Thoracic aorta (tissue), 2 donors: Measurements from ENCODE around the gene PCDHGB5. TPM values are rescaled to one million over a fixed set of nuclear protein-coding genes. Genes with fewer than 3 reads are reported as not detected.
A peak's percentile ranks its signal among the peaks of the same experiment; 100 is the strongest.
"Not testable (repeated sequence)": the region's sequence is repeated elsewhere in the genome, so short reads cannot be mapped to it uniquely, and the experiment has no call there.

Experiments used
- ATAC-seq: fragments of 150-250 bp; one replicate; pipeline ENCODE4 v1.8.0; 2017; ENCODE audit warnings: low read depth; ENCODE audit not compliant: insufficient number of reproducible peaks, low FRiP score
- DNase-seq: peaks from one replicate; pipeline ENCODE4 v3.0.0-alpha.2; 2020; ENCODE audit warnings: low spot score
- H3K27ac ChIP-seq, 2 donors: fragments of 200-600 bp; sonication (generic); 1 replicate in 1 of 2; 2 replicates in 1 of 2; pipeline ENCODE4 v1.5.1; 2016; ENCODE audit warnings: mild to moderate bottlenecking in 2 of 2, moderate library complexity in 2 of 2
- H3K27me3 ChIP-seq: fragments of 200-600 bp; sonication (generic); replicated peaks from 2 replicates; pipeline ENCODE4 v1.6.0; 2016; ENCODE audit warnings: mild to moderate bottlenecking; ENCODE audit not compliant: insufficient read depth
- H3K36me3 ChIP-seq: fragments of 200-600 bp; sonication (generic); one replicate; pipeline ENCODE4 v1.5.1; 2016
- H3K4me1 ChIP-seq, 2 donors: fragments of 200-600 bp; sonication (generic); 1 replicate in 1 of 2; 2 replicates in 1 of 2; pipeline versions ENCODE4 v1.5.1 to v1.6.0; 2016; ENCODE audit warnings: low read depth in 2 of 2, mild to moderate bottlenecking in 1 of 2; ENCODE audit not compliant: control insufficient read depth in 1 of 2
- H3K4me3 ChIP-seq: fragments of 200-600 bp; sonication (generic); 2 replicates; pipeline ENCODE4 v1.5.1; 2016; ENCODE audit warnings: mild to moderate bottlenecking
- H3K9me3 ChIP-seq: fragments of 200-600 bp; sonication (generic); 2 replicates; pipeline ENCODE4 v1.5.1; 2016
- CTCF ChIP-seq: fragments of 200-600 bp; sonication (generic); IDR thresholded peaks from one replicate; pipeline ENCODE4 v1.5.1; 2019; ENCODE audit warnings: antibody characterized with exemption
- total RNA-seq, 2 donors: library from RNA; depleted of rRNA; stranded (reverse); fragments of >200 nt; gene quantifications; one replicate each; pipeline versions ENCODE4 v1.1.0 to v1.2.3, GENCODE V29; 2016

Gene PCDHGB5
- total RNA-seq, 2 donors from 2014 or later: 20.8 to 26.3 TPM

DNA sequence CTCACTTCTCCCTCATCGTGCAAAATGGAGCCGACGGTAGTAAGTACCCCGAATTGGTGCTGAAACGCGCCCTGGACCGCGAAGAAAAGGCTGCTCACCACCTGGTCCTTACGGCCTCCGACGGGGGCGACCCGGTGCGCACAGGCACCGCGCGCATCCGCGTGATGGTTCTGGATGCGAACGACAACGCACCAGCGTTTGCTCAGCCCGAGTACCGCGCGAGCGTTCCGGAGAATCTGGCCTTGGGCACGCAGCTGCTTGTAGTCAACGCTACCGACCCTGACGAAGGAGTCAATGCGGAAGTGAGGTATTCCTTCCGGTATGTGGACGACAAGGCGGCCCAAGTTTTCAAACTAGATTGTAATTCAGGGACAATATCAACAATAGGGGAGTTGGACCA is 33.5 kb downstream of the PCDHGB5 start:
- Histone ChIP-seq H3K9me3 (peaks cover 93% of the 10 kb centered on the region), H3K4me3 (peak overlapping the region; percentile 57), H3K27me3 (no peaks in the 10 kb centered on the region), H3K4me1 (no peaks in the 10 kb centered on the region), H3K27ac (no peak overlapping the region), H3K36me3 (no peaks in the 10 kb centered on the region)
- DNase-seq (no peak), ATAC-seq (no peak)
- TF ChIP-seq CTCF: no peak

- H3K9me3 ChIP-seq: peaks cover 86% of the 10 kb centered on the region
- H3K4me3 ChIP-seq, ATAC-seq, H3K4me1 ChIP-seq, H3K27ac ChIP-seq, H3K36me3 ChIP-seq, H3K27me3 ChIP-seq, DNase-seq: not testable (repeated sequence)
Measured at GRCh38 chr5:141432308-141432707, 34.6 kb downstream of the PCDHGB5 start.

DNA sequence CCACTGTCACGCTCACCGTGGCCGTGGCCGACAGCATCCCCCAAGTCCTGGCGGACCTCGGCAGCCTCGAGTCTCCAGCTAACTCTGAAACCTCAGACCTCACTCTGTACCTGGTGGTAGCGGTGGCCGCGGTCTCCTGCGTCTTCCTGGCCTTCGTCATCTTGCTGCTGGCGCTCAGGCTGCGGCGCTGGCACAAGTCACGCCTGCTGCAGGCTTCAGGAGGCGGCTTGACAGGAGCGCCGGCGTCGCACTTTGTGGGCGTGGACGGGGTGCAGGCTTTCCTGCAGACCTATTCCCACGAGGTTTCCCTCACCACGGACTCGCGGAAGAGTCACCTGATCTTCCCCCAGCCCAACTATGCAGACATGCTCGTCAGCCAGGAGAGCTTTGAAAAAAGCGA is 35.0 kb downstream of the PCDHGB5 start:
- peaks cover 86% of the 10 kb centered on the region for H3K9me3 ChIP-seq
- DNase-seq, H3K27me3 ChIP-seq, H3K4me1 ChIP-seq, ATAC-seq, H3K36me3 ChIP-seq, H3K27ac ChIP-seq, H3K4me3 ChIP-seq: not testable (repeated sequence)

DNA sequence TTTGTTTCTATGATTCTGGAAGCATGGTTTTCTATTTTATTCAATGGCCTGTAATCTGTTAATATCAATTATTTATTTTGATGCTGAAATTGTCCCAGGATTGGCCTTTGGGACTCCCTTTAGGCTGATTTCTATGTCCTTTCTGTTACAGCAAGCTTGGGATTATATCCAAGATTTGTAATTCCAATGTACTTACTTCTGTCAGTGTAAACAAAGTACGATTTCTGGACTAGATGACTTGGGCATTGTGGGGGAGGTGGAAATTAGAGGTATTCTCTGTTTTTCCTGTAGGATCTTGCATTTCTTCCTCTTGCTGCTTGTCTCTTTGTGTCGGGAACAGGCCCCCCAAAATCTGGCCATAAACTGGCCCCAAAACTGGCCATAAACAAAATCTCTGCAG is 36.3 kb downstream of the PCDHGB5 start:
- no peak for TF ChIP-seq CTCF
- Histone ChIP-seq H3K36me3 (peaks cover under 1% of the 10 kb centered on the region), H3K27me3 (no peaks in the 10 kb centered on the region), H3K27ac (no peak overlapping the region), H3K9me3 (peaks cover 83% of the 10 kb centered on the region), H3K4me3 (no peak overlapping the region), H3K4me1 (no peaks in the 10 kb centered on the region)
- DNase-seq (no peak), ATAC-seq (no peak)

DNA sequence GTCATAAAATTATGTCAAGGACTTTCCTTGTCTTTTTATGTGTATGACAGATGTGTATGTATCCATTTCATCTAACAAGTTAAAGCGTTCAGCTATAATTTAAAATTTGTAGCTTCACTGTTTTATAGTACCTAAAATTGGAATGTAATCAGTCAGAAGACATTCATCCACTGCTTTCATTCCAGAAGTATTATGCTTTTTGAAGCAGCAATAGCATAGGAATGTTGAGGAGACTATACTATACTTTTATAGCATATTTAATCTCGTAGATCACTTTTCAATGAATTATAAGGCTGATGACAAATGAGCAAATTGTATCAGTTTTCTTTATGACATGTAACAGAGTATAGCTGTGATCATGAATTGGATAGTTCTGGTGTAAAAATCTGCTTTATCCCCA is 39.5 kb downstream of the PCDHGB5 start:
- no peak for DNase-seq
- no peak for ATAC-seq
- TF ChIP-seq CTCF: no peak
- Histone ChIP-seq H3K27me3 (no peaks in the 10 kb centered on the region), H3K4me3 (no peak overlapping the region), H3K9me3 (peaks cover 84% of the 10 kb centered on the region), H3K36me3 (peaks cover 6% of the 10 kb centered on the region), H3K4me1 (no peaks in the 10 kb centered on the region), H3K27ac (no peak overlapping the region)

GRCh38 chr5:141439411-141440141 is 41.8 kb downstream of the PCDHGB5 start:
- no peak for ATAC-seq
- H3K9me3 ChIP-seq: peaks cover 78% of the 10 kb centered on the region

More at GRCh38 chr5:141439411-141440141, 41.8 kb downstream of the PCDHGB5 start:
- Histone ChIP-seq H3K4me3 (no peak overlapping the region), H3K36me3 (peaks cover 6% of the 10 kb centered on the region), H3K27ac (no peak overlapping the region), H3K27me3 (no peaks in the 10 kb centered on the region), H3K4me1 (no peaks in the 10 kb centered on the region)
- TF ChIP-seq CTCF: no peak
- DNase-seq: no peak
